Stimulated activated CD4-positive, alpha-beta T cell treated with anti-CD3 and anti-CD28 coated beads, Interleukin-4, amount 100 ng/mL, for 1 hour (primary cell): ENCODE results near the gene TM4SF4.
"Not testable (repeated sequence)": the region's sequence is repeated elsewhere in the genome, so short reads cannot be mapped to it uniquely, and the experiment has no call there.

Experiments used
- DNase-seq: peaks from one replicate; pipeline ENCODE4 v3.0.0-alpha.2; 2020

Gene TM4SF4, protein sequence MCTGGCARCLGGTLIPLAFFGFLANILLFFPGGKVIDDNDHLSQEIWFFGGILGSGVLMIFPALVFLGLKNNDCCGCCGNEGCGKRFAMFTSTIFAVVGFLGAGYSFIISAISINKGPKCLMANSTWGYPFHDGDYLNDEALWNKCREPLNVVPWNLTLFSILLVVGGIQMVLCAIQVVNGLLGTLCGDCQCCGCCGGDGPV

GRCh38 chr3:149474250-149474817 lies at the start of gene TM4SF4:
TSS of gene TM4SF4 (plus strand) at chr3:149474697. CDS start at chr3:149474878, 181 bp downstream.
- no peak for DNase-seq

GRCh38 chr3:149424918-149425317 lies 49.6 kb upstream of the TM4SF4 start:
- no peak for DNase-seq

DNA sequence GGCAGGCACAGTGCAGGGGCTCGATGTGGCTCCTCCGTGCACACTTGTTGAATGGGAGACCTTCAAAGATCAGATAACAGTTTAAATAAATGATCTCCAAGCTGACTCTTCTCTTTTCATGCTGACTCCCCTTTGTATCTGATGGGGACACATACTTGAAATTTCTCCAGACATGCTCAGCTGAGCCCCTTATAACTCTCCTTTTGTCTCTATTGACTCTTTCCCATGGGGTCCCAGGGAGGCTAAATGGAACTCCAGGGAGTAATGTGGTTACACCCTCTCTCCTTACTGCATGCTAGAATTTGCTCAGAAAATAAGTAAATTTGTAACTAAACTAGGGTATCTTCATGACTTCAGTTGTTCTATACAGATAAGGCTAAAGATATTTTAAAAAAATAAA lies 48.2 kb upstream of the TM4SF4 start:
- no peak for DNase-seq

GRCh38 chr3:149428087-149428486 lies 46.4 kb upstream of the TM4SF4 start:
- no peak for DNase-seq

DNA sequence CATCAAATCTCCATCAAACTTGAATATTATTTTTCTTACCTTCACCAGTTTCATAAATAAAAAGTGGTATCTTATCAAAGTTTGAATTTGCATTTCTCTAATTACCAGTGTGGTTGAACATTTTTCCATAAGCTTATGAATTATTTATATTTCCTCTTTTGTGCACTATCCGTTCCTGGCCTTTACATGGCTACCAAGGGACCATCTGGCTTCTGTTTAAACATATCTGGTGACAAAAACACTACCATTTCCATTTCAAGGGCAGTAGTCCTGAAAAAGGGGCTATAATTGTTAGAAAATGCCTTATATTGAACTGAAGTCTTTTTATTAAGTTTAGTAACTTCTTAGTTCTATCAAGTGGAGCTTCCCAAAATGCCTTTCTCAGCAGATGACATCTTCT lies 44.3 kb upstream of the TM4SF4 start:
- no peak for DNase-seq

GRCh38 chr3:149432149-149432548 lies 42.3 kb upstream of the TM4SF4 start:
- DNase-seq, result no peak

DNA sequence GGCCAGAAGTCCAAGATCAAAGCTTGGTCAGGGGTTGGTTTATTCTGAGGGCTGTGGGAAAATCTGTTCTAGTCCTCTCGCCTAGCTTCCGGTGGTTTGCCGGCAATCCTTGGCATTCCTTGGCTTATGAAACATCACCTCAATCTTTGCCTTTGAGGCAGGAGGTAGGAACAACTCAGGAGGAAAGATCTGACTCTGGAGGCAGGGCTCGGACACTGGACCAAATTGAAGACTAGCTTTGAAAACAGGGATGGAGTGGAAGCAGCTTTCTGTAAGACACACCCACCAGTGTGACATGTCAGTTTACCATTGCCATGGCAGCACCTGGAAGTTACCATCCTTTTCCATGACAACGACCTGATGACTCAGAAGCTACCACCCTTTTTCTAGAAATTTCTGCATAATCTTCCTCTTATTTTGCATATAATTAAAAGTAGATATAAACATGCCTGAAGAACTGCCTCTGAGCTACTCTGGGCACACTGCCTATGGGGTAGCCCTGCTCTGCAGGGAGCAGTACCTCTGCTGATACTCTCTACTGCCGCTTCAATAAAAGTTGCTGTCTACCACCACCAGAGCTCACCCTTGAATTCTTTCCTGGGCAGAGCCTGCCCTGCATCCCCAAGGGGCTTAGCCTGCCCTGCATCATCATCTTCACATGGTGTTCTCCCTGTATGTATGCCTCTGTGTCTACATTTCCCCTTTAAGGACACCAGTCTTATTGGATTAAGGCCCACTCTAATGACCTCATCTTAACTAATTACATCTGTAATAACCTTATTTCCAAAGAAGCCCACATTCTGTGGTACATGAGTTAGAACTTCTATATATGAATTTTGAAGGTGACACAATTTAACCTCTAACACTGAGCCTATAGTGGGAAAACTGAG lies 38.3 kb upstream of the TM4SF4 start:
- DNase-seq, result no peak

GRCh38 chr3:149437286-149437685 lies 37.2 kb upstream of the TM4SF4 start:
- no peak for DNase-seq

DNA sequence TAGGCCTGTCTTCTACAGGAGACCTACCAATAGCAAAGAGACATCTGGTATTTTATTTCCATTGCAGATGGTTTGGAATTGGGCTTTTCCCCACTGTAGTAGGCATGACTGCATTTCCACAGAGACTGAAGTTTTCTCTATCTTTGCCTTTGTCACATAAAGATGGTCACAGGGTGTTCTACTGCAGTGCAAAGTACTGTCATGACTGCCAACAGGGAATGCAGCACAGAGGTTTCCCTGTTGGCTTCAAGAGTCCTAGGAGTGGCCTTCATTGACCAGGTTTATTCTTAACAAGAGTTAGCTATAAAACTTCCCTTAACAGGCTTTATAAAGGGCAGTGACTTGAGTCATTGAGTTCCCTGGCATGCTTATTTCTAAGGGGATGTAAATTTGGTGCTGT lies 36.8 kb upstream of the TM4SF4 start:
- no peak for DNase-seq

GRCh38 chr3:149438981-149439380 lies 35.5 kb upstream of the TM4SF4 start:
- DNase-seq, result no peak

- DNase-seq, result no peak
These were observed 32.9 kb upstream of the TM4SF4 start for GRCh38 chr3:149441642-149442041.

DNA sequence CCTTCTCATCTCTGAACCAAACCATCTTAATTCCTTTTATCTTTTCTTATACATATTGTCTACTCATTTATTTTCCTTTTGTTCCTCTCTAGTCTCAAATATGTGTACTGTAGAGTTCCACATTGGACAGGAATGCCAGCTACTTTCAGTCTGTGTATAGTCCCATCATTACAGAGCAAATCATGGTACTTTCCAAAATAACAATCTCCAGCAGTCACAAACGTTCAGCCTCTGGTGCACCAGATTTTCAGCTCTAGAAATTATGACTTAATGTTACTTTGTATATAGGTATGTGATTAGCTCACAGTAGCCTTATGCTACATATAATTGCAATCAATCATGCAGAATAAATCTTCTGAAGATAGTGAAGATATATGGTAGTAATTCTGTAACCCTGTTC lies 32.5 kb upstream of the TM4SF4 start:
- DNase-seq, result no peak

DNA sequence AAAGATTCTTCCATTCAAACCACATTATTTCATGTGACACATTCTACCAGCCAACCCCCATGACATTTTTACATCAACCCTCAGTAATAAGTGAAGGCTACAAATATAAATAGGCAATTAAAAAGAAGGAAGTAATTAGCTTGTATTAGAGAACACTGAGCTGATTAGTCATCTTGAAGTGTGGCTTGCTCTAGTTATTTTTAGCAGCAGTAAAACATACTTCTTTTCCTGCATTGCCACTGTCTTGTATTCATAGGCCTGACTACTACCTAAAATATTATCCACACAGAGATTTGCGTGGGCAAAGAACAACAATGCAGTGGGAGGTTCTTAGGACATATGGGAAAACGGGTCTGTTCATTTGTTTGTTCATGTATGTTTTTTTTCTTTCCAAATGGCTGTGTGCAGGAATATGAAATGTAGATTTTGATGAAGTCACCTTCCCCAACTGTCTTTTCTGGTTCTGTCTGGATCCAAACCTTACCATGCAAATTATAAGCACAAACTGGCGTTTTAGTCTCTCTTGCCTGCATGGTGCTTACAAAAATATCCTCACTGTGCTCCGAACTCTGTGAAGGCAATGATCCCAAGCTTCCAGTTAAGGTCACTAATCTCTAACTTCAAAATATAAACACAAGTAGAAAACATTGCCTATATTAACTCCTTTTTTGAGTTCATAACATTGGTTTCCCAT lies 31.5 kb upstream of the TM4SF4 start:
- DNase-seq, result no peak

DNA sequence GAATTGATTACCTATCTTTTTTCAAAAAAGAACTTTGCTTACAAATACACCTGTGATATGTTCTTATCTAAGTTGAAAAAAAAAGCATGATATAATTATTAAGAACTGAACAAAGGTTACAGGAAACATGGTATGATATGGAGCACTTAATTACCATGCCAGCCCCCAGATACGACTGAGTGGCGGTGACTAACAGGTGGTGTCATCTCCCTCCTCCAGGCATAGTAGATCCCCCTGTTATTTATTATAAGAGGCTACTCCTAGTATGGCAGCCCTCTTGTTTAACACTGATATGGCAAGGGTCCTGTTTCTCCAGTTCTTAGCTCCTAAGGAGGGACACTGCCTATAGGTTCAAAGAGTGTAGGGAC lies 31.0 kb upstream of the TM4SF4 start:
- DNase-seq, result no peak

DNA sequence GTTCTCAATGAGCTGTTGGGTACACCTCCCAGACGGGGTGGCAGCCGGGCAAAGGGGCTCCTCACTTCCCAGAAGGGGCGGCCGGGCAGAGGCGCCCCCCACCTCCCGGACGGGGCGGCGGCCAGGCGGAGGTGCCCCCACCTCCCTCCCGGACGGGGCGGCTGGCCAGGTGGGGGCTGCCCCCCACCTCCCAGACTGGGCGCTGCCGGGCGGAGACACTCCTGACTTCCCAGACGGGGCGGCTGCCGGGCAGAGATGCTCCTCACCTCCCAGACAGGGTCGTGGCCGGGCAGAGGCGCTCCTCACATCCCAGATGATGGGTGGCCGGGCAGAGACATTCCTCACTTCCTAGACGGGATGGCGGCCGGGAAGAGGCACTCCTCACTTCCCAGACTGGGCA lies 29.6 kb upstream of the TM4SF4 start:
- DNase-seq, result not testable (repeated sequence)

DNA sequence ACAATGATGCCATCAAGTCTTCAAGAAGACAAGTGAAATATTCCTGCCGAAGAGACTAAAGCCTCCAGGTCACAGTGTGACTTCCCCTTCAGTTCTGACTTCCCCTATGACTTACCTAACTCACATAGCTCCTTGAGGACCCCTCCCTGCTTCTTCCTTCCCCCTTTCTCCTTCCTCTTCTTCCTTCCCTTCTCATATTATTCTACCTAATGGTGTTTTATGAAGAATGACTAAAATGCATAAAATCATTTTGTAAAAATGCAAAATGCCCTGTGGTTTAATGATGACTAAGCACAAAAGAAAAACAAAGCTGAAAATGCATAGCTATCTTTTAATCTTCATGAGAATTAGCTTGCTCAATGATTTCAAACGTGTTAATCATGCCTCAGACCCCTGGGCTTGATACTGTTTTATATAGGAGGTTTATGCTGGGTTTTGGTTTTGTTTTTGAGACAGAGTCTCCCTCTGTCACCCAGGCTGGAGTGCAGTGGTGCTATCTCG lies 26.1 kb upstream of the TM4SF4 start:
- no peak for DNase-seq

DNA sequence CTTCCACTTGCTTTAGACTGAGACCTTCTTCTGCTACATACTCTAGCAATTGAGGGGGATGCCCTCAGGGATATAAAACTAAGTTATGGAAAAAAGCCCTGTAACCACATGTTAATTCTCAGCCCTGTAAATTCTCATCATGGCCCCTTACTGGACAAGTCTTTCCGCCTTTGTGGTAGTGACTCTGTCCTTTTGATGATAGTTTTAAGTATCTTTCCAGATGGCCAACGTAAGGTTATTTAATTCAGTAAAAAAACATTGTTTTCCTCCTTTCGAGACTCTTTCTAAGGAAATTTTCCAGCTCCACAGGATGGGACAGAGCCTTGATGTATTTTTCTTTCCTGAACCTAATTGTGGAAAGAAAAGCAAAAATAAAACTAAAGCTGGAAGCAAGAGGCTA lies 25.3 kb upstream of the TM4SF4 start:
- no peak for DNase-seq

DNA sequence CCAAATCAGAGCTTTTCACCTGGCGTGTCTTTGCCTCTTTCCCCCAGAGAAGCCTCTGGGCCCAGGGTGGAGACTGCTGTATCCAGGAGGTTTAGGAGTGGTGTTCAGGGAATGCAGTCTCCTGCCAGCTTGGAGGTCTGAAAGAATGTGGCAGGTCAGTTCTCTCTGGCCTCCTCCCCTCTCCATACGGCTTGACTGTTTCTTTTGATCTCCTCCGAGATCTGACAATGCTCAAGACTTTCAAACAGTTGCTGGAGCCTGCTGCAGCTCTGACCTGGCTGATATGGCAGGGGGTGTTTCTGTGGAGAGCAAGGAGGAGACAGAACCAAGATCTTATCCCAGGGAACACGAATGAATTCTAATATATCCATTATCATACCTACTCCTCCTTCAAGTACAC lies 24.7 kb upstream of the TM4SF4 start:
- no peak for DNase-seq

DNA sequence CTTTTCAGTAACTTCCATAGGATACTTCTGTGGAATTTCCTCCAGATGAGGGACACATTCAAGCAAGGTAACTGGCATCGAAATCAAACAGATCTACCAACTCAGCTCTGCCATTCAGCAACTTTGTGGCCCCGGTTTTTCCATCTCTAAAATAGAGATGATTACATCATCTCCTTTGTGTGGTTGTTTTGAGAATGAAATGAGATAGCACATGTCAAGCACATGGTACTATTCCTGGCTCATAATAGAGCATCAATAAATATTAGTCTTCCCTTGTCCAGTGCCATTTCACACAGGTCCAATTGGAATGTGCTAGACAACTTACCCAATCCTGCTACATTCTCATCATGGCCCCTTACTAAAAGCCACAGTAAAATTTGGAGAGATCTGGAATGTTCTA lies 24.2 kb upstream of the TM4SF4 start:
- no peak for DNase-seq

GRCh38 chr3:149452036-149452435 lies 22.5 kb upstream of the TM4SF4 start:
- DNase-seq, result no peak

DNA sequence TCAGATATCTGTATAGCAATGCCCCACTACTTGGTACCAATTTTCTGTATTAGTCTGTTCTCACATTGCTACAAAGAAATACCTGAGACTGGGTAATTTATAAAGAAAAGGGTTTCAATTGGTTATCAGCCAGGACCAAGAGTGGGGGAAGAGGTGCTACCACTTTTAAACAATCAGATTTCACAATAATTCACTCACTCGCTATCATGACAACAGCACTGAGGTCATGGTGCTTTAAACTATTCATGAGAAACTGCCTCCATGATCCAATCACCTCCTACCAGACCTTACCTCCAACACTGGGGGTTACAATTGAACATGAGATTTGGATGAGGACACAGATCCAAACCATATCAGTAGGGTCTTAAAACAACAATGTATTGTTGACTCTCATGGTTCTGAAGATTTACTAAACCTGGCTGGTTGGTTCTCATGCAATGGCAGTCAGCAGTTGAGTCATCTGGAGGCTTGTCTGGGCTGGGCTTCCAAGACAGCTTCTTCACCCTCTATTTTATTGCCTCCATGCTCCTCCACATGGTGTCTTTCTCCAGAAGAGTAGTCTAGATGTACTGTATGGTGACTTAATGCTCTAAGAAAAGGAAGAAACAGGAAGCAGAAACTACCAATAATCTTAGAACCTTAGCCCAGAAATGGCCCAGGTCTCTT lies 21.2 kb upstream of the TM4SF4 start:
- DNase-seq, result no peak

GRCh38 chr3:149454746-149455145 lies 19.8 kb upstream of the TM4SF4 start:
- DNase-seq, result no peak

DNA sequence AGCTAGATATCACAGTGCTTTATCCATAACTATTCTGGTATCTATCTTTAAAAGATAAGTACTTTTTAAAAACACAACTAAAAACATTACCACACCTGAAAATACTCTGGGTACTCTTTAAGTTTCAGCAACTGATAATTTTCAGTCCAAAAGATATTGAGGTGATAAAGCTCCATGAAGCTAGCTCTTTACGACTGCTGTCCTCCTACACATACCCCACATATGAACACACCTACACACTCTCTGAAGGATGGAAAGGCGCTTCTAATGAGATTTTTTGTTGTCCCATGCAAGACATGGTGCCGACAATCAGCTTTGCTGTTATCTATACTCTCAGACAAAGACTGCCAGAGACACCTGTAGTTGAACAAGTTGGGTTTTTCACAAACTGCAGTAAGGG lies 19.1 kb upstream of the TM4SF4 start:
- DNase-seq, result no peak
